H54 (cell line): ENCODE data around the gene CAPN13.

Source experiments
- DNase-seq: peaks from one replicate; pipeline ENCODE4 v3.0.0; 2011; ENCODE audit warnings: low spot score, mixed read lengths; ENCODE audit not compliant: insufficient read length
- FAIRE-seq: peaks from 3 replicates; lab custom pipeline; 2011; peaks lifted over from hg19 to GRCh38; lab: Jason Lieb, UNC
- POLR2A ChIP-seq: IDR thresholded peaks from 2 replicates; pipeline ENCODE4 v1.6.1; 2011; ENCODE audit warnings: low read depth, mild to moderate bottlenecking, low read length

Gene CAPN13

DNA sequence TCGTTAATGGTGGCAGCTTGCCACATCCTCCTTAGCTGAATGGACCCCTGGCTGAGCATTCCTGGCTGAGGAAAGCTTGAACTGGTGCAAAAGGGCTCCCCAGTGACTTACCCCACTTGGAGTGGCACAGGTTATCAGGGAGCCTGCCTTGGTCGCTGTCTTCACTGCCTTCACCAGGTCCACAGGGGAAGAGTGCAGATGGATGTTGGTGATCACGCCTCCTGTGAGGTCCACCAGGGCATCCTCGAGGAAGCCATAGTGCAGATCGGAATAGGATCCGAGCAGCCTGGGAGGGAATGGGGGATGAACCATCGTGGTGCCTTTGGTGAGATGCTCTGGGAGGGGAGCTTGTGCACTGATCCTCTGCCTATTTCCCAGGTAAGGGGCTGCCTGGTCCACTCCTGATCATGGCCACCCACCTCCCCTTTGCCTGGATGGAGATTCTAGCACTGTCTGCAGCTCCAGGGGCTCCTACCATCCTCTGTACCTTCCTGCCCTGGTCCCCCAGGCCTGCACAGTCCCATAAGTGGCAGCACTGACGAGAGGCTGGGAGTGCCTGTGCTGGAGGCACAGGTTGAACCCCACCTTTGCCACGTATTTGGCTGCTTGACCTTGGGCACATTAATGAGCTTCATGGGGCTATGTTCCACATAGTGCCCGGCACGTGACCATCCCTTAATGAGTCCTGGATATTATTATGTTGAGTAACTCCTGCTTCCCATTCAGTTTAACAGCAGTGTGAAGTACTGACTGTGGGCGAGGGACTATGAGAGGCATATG, 43.0 kb downstream of the CAPN13 start:
- FAIRE-seq (no peak), DNase-seq (no peak)

GRCh38 chr2:30763151-30763660, 44.0 kb downstream of the CAPN13 start:
- no peak for FAIRE-seq
- DNase-seq: no peak
- TF ChIP-seq POLR2A: no peak

More for the DNA sequence above, 43.0 kb downstream of the CAPN13 start:
- no peak for TF ChIP-seq POLR2A

- DNase-seq: no peak
- no peak for TF ChIP-seq POLR2A
- no peak for FAIRE-seq
Observed at GRCh38 chr2:30761226-30761625, 46.0 kb downstream of the CAPN13 start.

- DNase-seq (no peak), FAIRE-seq (no peak)
- no peak for TF ChIP-seq POLR2A
Observed at GRCh38 chr2:30759481-30759880, 47.8 kb downstream of the CAPN13 start.

DNA sequence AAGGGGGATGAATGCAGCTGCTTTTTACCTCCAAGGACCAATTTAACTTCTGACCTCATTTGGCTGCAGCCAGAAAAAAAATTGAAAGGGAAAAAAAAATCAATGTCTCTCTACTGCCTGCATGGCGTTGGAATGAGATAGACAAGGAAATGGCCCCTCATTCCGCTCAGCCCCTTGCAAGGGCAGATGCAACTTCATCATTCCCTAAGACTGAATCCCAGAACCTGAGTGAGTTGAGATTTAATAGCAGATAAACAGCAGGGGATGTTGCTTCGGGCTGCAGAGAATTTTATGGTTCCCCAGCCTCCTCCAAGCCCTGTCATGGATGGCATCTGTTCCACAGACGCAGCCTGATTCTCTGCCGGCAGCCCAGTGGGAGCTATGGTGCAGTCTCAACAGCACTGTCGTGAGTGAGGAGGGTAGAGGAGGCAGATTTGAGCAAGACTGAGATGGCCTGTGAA, 49.0 kb downstream of the CAPN13 start:
- no peak for FAIRE-seq
- TF ChIP-seq POLR2A: no peak

GRCh38 chr2:30757749-30758148, 49.5 kb downstream of the CAPN13 start:
- FAIRE-seq (no peak), DNase-seq (no peak)
- TF ChIP-seq POLR2A: no peak

More for the DNA sequence above, 49.0 kb downstream of the CAPN13 start:
- DNase-seq: no peak

DNA sequence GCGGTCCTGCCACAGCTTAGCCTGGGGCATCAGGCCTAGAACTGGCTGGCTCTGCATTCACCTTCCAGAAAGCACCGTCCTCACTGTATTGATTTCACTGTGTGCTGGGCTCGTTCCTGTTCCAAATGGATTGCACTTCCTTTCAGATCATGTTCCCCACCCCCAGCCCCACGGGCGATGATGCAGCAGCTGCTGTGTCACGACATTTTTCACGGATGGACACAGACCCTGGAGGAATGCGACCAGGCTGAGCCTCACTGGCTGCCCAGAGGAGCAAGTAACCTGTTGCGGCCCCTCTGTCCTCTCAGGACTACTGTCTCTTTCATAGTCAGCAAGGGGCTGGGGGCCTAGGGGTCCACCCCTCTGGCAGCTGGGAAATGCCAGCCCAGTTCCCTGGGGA, 50.3 kb downstream of the CAPN13 start:
- DNase-seq (no peak), FAIRE-seq (no peak)
- no peak for TF ChIP-seq POLR2A

- DNase-seq (peak; percentile 12), FAIRE-seq (no peak)
- no peak for TF ChIP-seq POLR2A
Observed at GRCh38 chr2:30756051-30756719, 51.1 kb downstream of the CAPN13 start.

GRCh38 chr2:30753630-30754029, 53.6 kb downstream of the CAPN13 start:
- DNase-seq: no peak
- no peak for TF ChIP-seq POLR2A
- no peak for FAIRE-seq

DNA sequence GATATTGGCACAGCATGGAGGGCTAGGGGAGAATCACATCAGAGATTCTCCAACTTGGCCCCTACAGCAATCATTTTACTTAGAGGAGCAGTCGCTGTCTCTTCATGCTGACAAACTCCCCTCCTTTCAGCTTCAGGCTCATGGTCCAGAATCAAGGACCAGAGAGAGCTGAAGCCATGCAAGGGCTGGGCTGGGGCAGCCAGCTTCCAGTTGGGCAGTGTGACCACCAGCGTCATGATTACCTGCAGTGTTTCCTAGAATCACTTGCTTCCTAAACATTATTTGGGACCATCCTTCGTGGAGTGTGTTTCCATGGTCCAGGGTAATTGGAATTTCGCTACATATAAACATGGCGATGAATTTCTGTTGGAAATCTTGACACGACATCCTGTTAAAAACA, 54.4 kb downstream of the CAPN13 start:
- DNase-seq (no peak), FAIRE-seq (no peak)
- no peak for TF ChIP-seq POLR2A

- FAIRE-seq: no peak
- DNase-seq: no peak
- TF ChIP-seq POLR2A: no peak
Observed at GRCh38 chr2:30747206-30747605, 60.0 kb downstream of the CAPN13 start.

- FAIRE-seq (no peak), DNase-seq (no peak)
- TF ChIP-seq POLR2A: no peak
Observed at GRCh38 chr2:30744823-30745222, 62.4 kb downstream of the CAPN13 start.

DNA sequence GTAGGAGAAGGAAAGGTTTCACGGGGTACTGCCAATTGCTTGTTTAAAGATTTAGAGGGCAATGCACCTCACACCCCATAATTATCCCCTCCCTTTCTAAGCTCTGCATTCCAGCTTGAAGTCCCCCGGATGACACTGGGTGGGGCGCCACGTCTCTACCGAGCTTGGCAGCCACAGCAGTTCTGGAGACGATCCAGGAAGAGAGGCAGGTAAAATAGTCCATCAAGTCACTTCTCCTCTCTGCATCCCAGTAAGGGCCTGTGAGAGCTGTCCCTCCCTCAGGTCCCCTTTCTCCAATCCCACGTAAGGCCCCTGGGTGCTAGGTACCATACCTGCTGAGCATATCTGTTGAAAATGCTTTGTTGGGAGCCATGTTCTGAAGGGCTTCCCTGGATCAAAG, 65.7 kb downstream of the CAPN13 start:
- DNase-seq (no peak), FAIRE-seq (no peak)
- no peak for TF ChIP-seq POLR2A

DNA sequence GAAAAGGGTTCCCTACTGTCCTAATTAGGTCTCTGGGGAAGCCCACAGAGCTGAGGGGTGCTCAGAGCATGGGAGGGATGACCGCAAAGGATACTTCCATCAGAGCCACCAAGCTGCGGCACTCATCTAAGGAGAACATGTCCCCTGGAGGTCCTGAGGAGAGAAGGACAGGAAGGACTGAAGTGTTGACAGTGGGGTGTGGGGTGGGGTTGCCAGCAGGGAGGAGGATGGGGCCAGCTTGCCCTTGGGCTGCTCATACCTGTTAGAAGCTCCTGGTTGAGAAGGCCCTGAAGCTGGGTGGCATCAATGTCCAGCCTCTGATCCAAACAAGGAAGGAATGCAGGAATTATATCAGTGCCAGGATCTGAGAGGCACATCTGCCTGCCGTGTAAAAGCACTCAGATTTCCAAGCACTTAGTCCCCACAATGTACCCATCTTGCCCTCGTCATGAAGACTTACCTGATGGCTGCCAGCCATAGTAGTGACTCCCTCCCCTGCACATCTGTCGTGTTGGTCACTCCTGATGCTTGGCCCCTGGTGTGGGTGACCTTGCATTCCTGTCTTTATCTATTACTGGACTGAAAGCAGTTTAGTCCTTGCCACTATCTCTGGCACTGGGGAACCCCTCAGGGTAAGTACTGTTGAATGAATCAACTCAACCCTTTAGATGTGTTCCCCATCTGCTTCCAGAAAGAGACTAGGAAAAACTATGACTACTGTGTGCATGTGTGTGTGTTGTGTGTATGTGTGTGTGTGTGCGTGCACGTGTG, 68.9 kb downstream of the CAPN13 start:
- DNase-seq: no peak
- TF ChIP-seq POLR2A: no peak
- FAIRE-seq: no peak

DNA sequence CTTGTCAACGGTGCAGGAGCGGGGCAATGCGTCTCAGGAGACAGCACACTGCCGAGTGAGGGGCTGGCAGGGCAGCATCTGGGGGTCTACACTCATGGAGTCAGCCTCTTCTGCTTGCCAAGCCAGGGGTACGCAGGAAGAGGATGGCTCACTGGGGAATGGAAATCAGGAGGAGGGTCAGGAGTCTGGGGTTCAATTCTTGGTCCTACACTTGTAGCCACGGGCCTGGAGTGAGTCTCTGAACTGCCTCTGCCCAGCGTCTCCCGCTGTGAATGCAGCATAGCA, 70.0 kb downstream of the CAPN13 start:
- FAIRE-seq (no peak), DNase-seq (no peak)
- TF ChIP-seq POLR2A: no peak
